Adrenal gland (tissue), 12 donors: Measurements from ENCODE around the gene IFNA4. TPM values are rescaled to one million over a fixed set of nuclear protein-coding genes. Genes with fewer than 3 reads are reported as not detected.
A peak's percentile ranks its signal among the peaks of the same experiment; 100 is the strongest.

Experiments
- DNase-seq, 7 donors: peaks; one replicate each; pipeline ENCODE4 v3.0.0-alpha.2; 2019 to 2020
- H3K27ac ChIP-seq, 5 donors: fragments of 200-600 bp; sonication (generic) in 4 of 5; 1 replicate in 3 of 5; 2 replicates in 2 of 5; pipeline versions ENCODE4 v1.5.1 to v1.8.0; 2016 to 2020; ENCODE audit warnings: mild to moderate bottlenecking in 1 of 5
- H3K27me3 ChIP-seq: fragments of 200-600 bp; 2 replicates; pipeline ENCODE4 v1.8.0; 2021
- H3K36me3 ChIP-seq, 2 donors: fragments of 200-600 bp; replicated peaks in 1 of 2; 1 replicate in 1 of 2; 2 replicates in 1 of 2; pipeline versions ENCODE4 v1.5.1 to v1.8.0; 2018 to 2022
- H3K4me1 ChIP-seq, 2 donors: fragments of 200-600 bp; replicated peaks in 1 of 2; 1 replicate in 1 of 2; 2 replicates in 1 of 2; pipeline versions ENCODE4 v1.5.1 to v1.8.0; 2018 to 2021
- H3K4me3 ChIP-seq, 4 donors: fragments of 200-600 bp; sonication (generic) in 3 of 4; one replicate each; pipeline ENCODE4 v1.5.1; 2016 to 2018
- H3K9me3 ChIP-seq, 3 donors: fragments of 200-600 bp; sonication (generic) in 1 of 3; replicated peaks in 1 of 3; 1 replicate in 2 of 3; 2 replicates in 1 of 3; pipeline versions ENCODE4 v1.5.1 to v1.8.0; 2016 to 2021
- CTCF ChIP-seq, 6 experiments: fragments of 450-650 bp in 4 of 6; fragments of 200-600 bp in 2 of 6; sonication (generic) in 1 of 6; IDR thresholded peaks; 1 replicate in 5 of 6; 2 replicates in 1 of 6; pipeline versions ENCODE4 v1.5.1 to v1.8.0; 2016 to 2021; ENCODE audit warnings: antibody characterized with exemption in 6 of 6, mild to moderate bottlenecking in 2 of 6, moderate library complexity in 1 of 6
- POLR2A ChIP-seq, 2 donors: fragments of 450-650 bp; IDR thresholded peaks; one replicate each; pipeline ENCODE4 v1.6.1; 2017; ENCODE audit warnings: antibody characterized with exemption in 2 of 2, mild to moderate bottlenecking in 2 of 2, moderate library complexity in 1 of 2
- WGBS, 4 donors: extraction: QIAGEN DNeasy Blood & Tissue Kit in 2 of 4; methylation state at CpG; one replicate each; pipeline versions ENCODE4 v1.1.5 to v1.1.7; 2013 to 2017; 5-methylcytosine and 5-hydroxymethylcytosine counted together
- intact Hi-C, 2 donors: fragments of 100-400 bp; cut with DNase I; formaldehyde crosslinking; loops; one replicate each; pipeline versions ENCODE4 v1.14.1 to v1.15.0; 2022 to 2023
- polyA plus RNA-seq, 3 donors: library from polyadenylated mRNA; stranded (reverse); fragments of 200-250 nt in 2 of 3; fragments of 350-450 nt in 1 of 3; fragmentation: Illumina TruSeq in 1 of 3; extraction: RNeasy Lipid Tissue Mini Kit (QIAGEN cat#74804) in 1 of 3; gene quantifications; one replicate each; pipeline ENCODE4 v1.2.3, GENCODE V29; 2013 to 2014
- total RNA-seq, 9 donors: library from RNA; depleted of rRNA in 4 of 9; stranded (reverse); fragments of >200 nt in 4 of 9; fragments of 120-200 nt in 1 of 9; fragmentation: NEBNext Ultra II Directional in 1 of 9; extraction: Animal tissue kit (Norgen Biotek cat#: 25700) in 1 of 9; gene quantifications; one replicate each; pipeline versions ENCODE4 v1.1.0 to v1.2.4, GENCODE V29; 2013 to 2023
- donor health status: healthy with polysubstance abuse.
- donor health status: Bipolar disorder and iron deficiency.
- donor health status: DM: yes; HTN: yes; CAD: no.
- donor health status: DM: no; HTN: no; CAD: no.
- donor health status: DM: no; HTN: no; CAD: no.
- donor health status: DM: yes; HTN: yes; CAD: no.

Gene IFNA4
- total and polyA plus RNA-seq, 12 donors: not detected

- Histone ChIP-seq H3K27ac (no peak overlapping the region), H3K4me3 (no peak overlapping the region), H3K36me3 (no peaks in the 10 kb centered on the region), H3K9me3 (no peaks in the 10 kb centered on the region), H3K4me1 (no peaks in the 10 kb centered on the region), H3K27me3 (no peaks in the 10 kb centered on the region)
- no peak for DNase-seq
- TF ChIP-seq CTCF (IDR thresholded peaks at IDR 0.05) (no peak), POLR2A (IDR thresholded peaks at IDR 0.05) (no peak)
- 81 to 97% (median 86%) methylated on average over 1 of the region's 1 CpG for WGBS, 4 donors
- intact Hi-C loops: no loop called here
These were observed 21.9 kb downstream of the IFNA4 start for GRCh38 chr9:21165516-21165915.

- TF ChIP-seq POLR2A (IDR thresholded peaks at IDR 0.05): no peak
- no peak for TF ChIP-seq CTCF (IDR thresholded peaks at IDR 0.05)
- no peaks in the 10 kb centered on the region for H3K36me3 ChIP-seq
- no peaks in the 10 kb centered on the region for H3K27me3 ChIP-seq
- DNase-seq: no peak
- intact Hi-C loops: no loop called here
- WGBS, 4 donors: 4 to 16% (median 8%) methylated on average over 1 of the region's 1 CpG
- no peak overlapping the region for H3K27ac ChIP-seq
- H3K9me3 ChIP-seq: peaks cover 0 to 12% (median 0%) of the 10 kb centered on the region in 3 donors
- H3K4me3 ChIP-seq: no peak overlapping the region
- H3K4me1 ChIP-seq: no peaks in the 10 kb centered on the region
These were observed 27.2 kb downstream of the IFNA4 start for GRCh38 chr9:21160178-21160577.

- DNase-seq: no peak
- H3K27ac ChIP-seq: no peak overlapping the region
- peaks cover 0 to 12% (median 0%) of the 10 kb centered on the region in 3 donors for H3K9me3 ChIP-seq
- TF ChIP-seq POLR2A (IDR thresholded peaks at IDR 0.05) (no peak), CTCF (IDR thresholded peaks at IDR 0.05) (no peak)
- 38 to 62% (median 48%) methylated on average over 2 of the region's 2 CpGs for WGBS, 4 donors
- no peaks in the 10 kb centered on the region for H3K27me3 ChIP-seq
- intact Hi-C loops: no loop called here
- H3K4me1 ChIP-seq: peaks cover 0 to 9% of the 10 kb centered on the region in 2 donors
- H3K36me3 ChIP-seq: no peaks in the 10 kb centered on the region
- no peak overlapping the region for H3K4me3 ChIP-seq
These were observed 31.9 kb downstream of the IFNA4 start for GRCh38 chr9:21155501-21155900.

GRCh38 chr9:21154018-21154608 is 33.3 kb downstream of the IFNA4 start:
- Histone ChIP-seq H3K4me1 (peaks cover 0 to 9% of the 10 kb centered on the region in 2 donors), H3K36me3 (no peaks in the 10 kb centered on the region), H3K27me3 (no peaks in the 10 kb centered on the region), H3K27ac (no peak overlapping the region), H3K9me3 (peaks cover 0 to 12% (median 0%) of the 10 kb centered on the region in 3 donors), H3K4me3 (no peak overlapping the region)
- 13 to 25% (median 18%) methylated on average over 3 of the region's 3 CpGs for WGBS, 4 donors
- intact Hi-C loops: no loop called here
- peak in 2 of 7 donors; percentile 11 to 18 for DNase-seq
- no peak for TF ChIP-seq CTCF (IDR thresholded peaks at IDR 0.05)
- no peak for TF ChIP-seq POLR2A (IDR thresholded peaks at IDR 0.05)
